H4 (cell line): Measurements from ENCODE around the gene APOL6. TPM values are rescaled to one million over a fixed set of nuclear protein-coding genes. Genes with fewer than 3 reads are reported as not detected.

Experiments
- DNase-seq: peaks from one replicate; pipeline ENCODE4 v3.0.0-alpha.2; 2015; ENCODE audit warnings: low spot score
- total RNA-seq: library from RNA; depleted of rRNA; stranded (reverse); fragments of >200 nt; shearing (Covaris generic); gene quantifications from 2 replicates; pipeline ENCODE4 v1.2.3, GENCODE V29; 2014; rRNA removed

The APOL6 gene
- total RNA-seq, result 13.6 and 14.9 TPM in 2 replicates

GRCh38 chr22:35648066-35649025 lies at the start of gene APOL6:
APOL6 (plus strand) TSS chr22:35648446; CDS start chr22:35656426, 7,980 bp downstream.
- DNase-seq, result peak; percentile 63

- no peak for DNase-seq
These were observed 48.9 kb upstream of the APOL6 start for GRCh38 chr22:35599364-35599763.

GRCh38 chr22:35600476-35600875 lies 47.8 kb upstream of the APOL6 start:
- no peak for DNase-seq

- no peak for DNase-seq
These were observed 47.1 kb upstream of the APOL6 start for GRCh38 chr22:35601013-35601580.

GRCh38 chr22:35601743-35602615 lies 46.3 kb upstream of the APOL6 start:
- DNase-seq, result peak; percentile 72

GRCh38 chr22:35604621-35605368 lies 43.5 kb upstream of the APOL6 start:
- DNase-seq, result peak; percentile 75

GRCh38 chr22:35605369-35605680 lies 42.9 kb upstream of the APOL6 start:
- DNase-seq, result no peak

- DNase-seq, result no peak
These were observed 42.3 kb upstream of the APOL6 start for GRCh38 chr22:35605851-35606481.

GRCh38 chr22:35606916-35607315 lies 41.3 kb upstream of the APOL6 start:
- no peak for DNase-seq

- no peak for DNase-seq
These were observed 40.2 kb upstream of the APOL6 start for GRCh38 chr22:35608088-35608487.

GRCh38 chr22:35609261-35609660 lies 39.0 kb upstream of the APOL6 start:
- DNase-seq, result no peak

GRCh38 chr22:35609761-35610160 lies 38.5 kb upstream of the APOL6 start:
- DNase-seq, result no peak

GRCh38 chr22:35610741-35611140 lies 37.5 kb upstream of the APOL6 start:
- DNase-seq, result no peak

GRCh38 chr22:35611200-35611890 lies 36.9 kb upstream of the APOL6 start:
- no peak for DNase-seq

- no peak for DNase-seq
These were observed 36.2 kb upstream of the APOL6 start for GRCh38 chr22:35611891-35612576.

- no peak for DNase-seq
These were observed 35.3 kb upstream of the APOL6 start for GRCh38 chr22:35612903-35613302.

GRCh38 chr22:35614404-35614803 lies 33.8 kb upstream of the APOL6 start:
- no peak for DNase-seq

- no peak for DNase-seq
These were observed 33.1 kb upstream of the APOL6 start for GRCh38 chr22:35615156-35615555.

- DNase-seq, result no peak
These were observed 32.2 kb upstream of the APOL6 start for GRCh38 chr22:35616043-35616442.
